HG03045 (cell line): ENCODE measurements around the gene SLC30A5.
A peak's percentile ranks its signal among the peaks of the same experiment; 100 is the strongest.

Experiments used
- ATAC-seq: cut with Tn5 transposase; IDR thresholded peaks from one replicate; pipeline ENCODE4 v1.9.1; 2021; ENCODE audit warnings: mild to moderate bottlenecking, moderate library complexity; ENCODE audit not compliant: unreplicated experiment

The SLC30A5 gene

GRCh38 chr5:69166686-69167492, 73.1 kb downstream of the SLC30A5 start, which contains the start of gene CCNB1:
CCNB1 (plus strand) TSS chr5:69167150; CDS start chr5:69167263, 113 bp downstream.
- ATAC-seq: peak; percentile 99

DNA sequence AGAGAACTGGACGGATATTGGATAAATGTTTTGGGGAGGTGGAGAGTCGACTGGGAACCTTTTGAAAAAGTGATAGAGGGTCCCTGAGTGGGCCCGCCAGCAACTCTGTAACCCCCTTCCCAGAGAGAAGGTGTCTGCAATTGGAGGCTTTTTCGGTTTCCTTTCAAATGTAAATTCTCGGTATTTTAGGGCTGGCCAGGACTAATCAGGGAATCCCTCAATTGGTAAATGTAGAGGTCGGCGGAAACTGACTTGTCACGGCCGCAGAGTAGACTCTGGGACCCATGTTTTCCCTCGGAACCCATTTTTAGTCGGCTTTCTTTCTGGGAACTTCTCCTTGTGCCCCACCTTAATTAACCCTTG, 73.7 kb downstream of the SLC30A5 start:
- ATAC-seq: no peak

- no peak for ATAC-seq
Measured at GRCh38 chr5:69167929-69168328, 74.1 kb downstream of the SLC30A5 start.

DNA sequence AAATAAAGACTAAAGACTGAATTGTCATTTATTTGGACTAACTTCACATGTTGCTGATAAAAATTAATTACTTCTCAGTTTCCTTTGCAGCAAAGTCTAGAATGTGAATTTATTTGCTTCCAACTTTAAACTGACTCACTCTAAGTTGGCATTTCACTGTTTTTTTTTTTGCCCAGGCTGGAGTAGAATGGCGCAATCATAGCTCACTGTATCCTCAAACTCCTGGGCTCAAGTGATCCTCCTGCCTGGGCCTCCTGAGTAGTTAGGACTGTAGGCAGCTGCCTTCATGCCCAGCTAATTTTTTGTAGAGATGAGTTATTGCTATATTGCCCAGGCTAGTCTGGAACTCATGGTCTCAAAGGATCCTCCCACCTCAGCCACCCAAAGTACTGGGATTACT, 76.7 kb downstream of the SLC30A5 start:
- no peak for ATAC-seq

DNA sequence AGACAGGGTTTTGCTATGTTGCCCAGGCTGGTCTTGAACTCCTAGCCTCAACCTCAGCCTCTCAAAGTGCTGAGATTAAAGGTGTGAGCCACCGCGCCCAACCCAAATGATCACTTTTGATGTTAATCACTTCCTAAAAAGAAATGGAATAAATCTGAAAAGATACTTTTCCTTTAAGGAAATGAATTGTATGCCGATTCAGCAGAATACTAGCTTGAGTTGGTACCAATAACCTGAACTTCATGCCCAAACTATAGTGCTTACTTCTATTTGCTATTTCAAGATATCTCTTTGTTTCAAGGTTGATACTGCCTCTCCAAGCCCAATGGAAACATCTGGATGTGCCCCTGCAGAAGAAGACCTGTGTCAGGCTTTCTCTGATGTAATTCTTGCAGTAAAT, 77.2 kb downstream of the SLC30A5 start:
- no peak for ATAC-seq
